Measurements from ENCODE around the gene DNAH2.
A peak's percentile ranks its signal among the peaks of the same experiment; 100 is the strongest.

DNA sequence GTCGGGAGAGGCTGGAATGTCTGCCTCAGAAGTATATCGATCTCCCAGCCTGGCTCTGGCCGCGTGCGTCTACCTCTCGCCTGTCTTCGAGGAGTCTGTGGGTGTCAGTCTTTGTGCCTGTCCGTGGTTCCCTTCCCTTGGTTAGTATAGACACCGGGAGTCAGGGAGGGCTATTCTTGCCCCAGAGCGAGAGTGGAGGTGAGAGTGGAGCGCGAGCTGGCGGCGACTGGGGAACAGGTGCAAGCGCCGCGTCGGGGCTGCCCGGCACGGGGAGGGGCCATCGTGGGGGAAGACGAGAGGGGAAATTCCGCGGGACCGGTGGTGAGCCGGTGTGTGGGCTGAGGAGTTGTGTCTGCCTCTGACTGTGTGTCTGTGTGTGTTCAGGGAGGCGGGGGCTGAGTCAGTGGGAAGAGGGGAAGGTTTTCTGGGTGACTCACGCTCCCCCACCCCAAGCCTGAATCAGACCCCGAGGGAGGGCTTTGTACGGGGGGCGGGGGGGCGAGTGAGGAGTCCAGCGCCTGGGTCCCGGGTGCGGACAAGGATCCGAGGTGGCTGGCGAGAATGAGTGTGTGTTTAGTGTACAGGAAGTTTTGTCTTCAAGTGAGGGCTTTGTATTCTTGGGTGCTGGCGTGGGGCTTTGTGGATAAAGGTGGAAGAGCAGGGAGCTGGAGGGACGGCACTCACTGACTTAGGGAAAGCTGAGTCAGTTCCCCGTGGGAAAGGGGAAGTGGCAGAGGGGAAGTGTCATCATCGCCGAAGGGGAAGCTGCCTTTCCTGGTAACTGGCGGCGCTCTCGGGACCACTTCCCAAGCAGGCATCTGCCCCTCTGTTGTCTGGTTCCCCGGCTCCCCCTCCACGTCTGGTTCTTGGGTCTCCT, 125.1 kb downstream of the DNAH2 start:
- TF ChIP-seq, protein P1, sequence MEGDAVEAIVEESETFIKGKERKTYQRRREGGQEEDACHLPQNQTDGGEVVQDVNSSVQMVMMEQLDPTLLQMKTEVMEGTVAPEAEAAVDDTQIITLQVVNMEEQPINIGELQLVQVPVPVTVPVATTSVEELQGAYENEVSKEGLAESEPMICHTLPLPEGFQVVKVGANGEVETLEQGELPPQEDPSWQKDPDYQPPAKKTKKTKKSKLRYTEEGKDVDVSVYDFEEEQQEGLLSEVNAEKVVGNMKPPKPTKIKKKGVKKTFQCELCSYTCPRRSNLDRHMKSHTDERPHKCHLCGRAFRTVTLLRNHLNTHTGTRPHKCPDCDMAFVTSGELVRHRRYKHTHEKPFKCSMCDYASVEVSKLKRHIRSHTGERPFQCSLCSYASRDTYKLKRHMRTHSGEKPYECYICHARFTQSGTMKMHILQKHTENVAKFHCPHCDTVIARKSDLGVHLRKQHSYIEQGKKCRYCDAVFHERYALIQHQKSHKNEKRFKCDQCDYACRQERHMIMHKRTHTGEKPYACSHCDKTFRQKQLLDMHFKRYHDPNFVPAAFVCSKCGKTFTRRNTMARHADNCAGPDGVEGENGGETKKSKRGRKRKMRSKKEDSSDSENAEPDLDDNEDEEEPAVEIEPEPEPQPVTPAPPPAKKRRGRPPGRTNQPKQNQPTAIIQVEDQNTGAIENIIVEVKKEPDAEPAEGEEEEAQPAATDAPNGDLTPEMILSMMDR (IDR thresholded peaks at IDR 0.05 in 8 of 11, conservative IDR thresholded peaks at IDR 0.05 in 3 of 11), result peak in 2 of 11 experiments; percentile 9 to 11
- peak in 2 of 3 donors; percentile 27 to 62 for TF ChIP-seq POLR2A (IDR thresholded peaks at IDR 0.05)
